SK-N-SH (cell line): ENCODE data around the gene HIGD1B.

Experiments
- CTCF ChIP-seq: fragments of 200-600 bp; sonication (generic); IDR thresholded peaks from 2 replicates; pipeline ENCODE4 v1.6.1; 2017; ENCODE audit warnings: antibody characterized with exemption, mild to moderate bottlenecking, moderate library complexity
- EP300 ChIP-seq, 2 experiments: IDR thresholded peaks; 2 replicates each; pipeline versions ENCODE4 v1.4.0 to v1.6.1; 2012; ENCODE audit warnings: borderline replicate concordance in 1 of 2, low read depth in 1 of 2, low read length in 1 of 2
- JUND ChIP-seq: IDR thresholded peaks from 2 replicates; pipeline ENCODE4 v1.4.0; 2012
- MXI1 ChIP-seq: IDR thresholded peaks from 2 replicates; pipeline ENCODE4 v1.6.1; 2012; ENCODE audit warnings: mild to moderate bottlenecking, low read depth, low read length, improper control_type of control experiment
- REST ChIP-seq: IDR thresholded peaks from 2 replicates; pipeline ENCODE4 v1.6.1; 2012; ENCODE audit warnings: mild to moderate bottlenecking, low read depth, low read length, moderate library complexity
- SMC3 ChIP-seq: IDR thresholded peaks from 2 replicates; pipeline ENCODE4 v1.6.1; 2012; ENCODE audit warnings: low read depth, low read length, improper control_type of control experiment
- TAF1 ChIP-seq: IDR thresholded peaks from 2 replicates; pipeline ENCODE4 v1.6.1; 2012; ENCODE audit warnings: low read depth, mild to moderate bottlenecking, low read length, moderate library complexity, borderline replicate concordance
- USF1 ChIP-seq: IDR thresholded peaks from 2 replicates; pipeline ENCODE4 v1.4.0; 2012; ENCODE audit warnings: low read depth, borderline replicate concordance

GRCh38 chr17:44804302-44805089, 43.2 kb upstream of the HIGD1B start:
- TF ChIP-seq TAF1 (no peak), USF1 (no peak), CTCF (no peak), MXI1 (no peak), SMC3 (no peak), REST (no peak), EP300 (IDR thresholded peaks at IDR 0.05; ENCODE audit: borderline replicate concordance in 1 of 2, low read depth in 1 of 2, low read length in 1 of 2) (no peak), JUND (no peak)
